ENCODE measurements around the gene CYP1B1. TPM values are rescaled to one million over a fixed set of nuclear protein-coding genes. Genes with fewer than 3 reads are reported as not detected.

The CYP1B1 gene
- total RNA-seq, 1 donor from 2014 or later = 17.5 TPM

GRCh38 chr2:38099099-38100028, 23.4 kb upstream of the CYP1B1 start:
- DNase-seq (ENCODE audit: low read depth) = no peak
- peak overlapping the region; percentile 30 for H3K4me3 ChIP-seq (ENCODE audit: low read depth, low read length)
- TF ChIP-seq, protein P1, sequence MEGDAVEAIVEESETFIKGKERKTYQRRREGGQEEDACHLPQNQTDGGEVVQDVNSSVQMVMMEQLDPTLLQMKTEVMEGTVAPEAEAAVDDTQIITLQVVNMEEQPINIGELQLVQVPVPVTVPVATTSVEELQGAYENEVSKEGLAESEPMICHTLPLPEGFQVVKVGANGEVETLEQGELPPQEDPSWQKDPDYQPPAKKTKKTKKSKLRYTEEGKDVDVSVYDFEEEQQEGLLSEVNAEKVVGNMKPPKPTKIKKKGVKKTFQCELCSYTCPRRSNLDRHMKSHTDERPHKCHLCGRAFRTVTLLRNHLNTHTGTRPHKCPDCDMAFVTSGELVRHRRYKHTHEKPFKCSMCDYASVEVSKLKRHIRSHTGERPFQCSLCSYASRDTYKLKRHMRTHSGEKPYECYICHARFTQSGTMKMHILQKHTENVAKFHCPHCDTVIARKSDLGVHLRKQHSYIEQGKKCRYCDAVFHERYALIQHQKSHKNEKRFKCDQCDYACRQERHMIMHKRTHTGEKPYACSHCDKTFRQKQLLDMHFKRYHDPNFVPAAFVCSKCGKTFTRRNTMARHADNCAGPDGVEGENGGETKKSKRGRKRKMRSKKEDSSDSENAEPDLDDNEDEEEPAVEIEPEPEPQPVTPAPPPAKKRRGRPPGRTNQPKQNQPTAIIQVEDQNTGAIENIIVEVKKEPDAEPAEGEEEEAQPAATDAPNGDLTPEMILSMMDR (conservative IDR thresholded peaks at IDR 0.05; ENCODE audit: low read depth, low read length) = no peak

- TF ChIP-seq, protein P1 (conservative IDR thresholded peaks at IDR 0.05; ENCODE audit: low read depth, low read length) = no peak
- peak overlapping the region; percentile 30 for H3K4me3 ChIP-seq (ENCODE audit: low read depth, low read length)
- no peak for DNase-seq (ENCODE audit: low read depth)
Observed at GRCh38 chr2:38098421-38099098, 22.6 kb upstream of the CYP1B1 start.

- no peak overlapping the region for H3K4me3 ChIP-seq (ENCODE audit: low read depth, low read length)
- TF ChIP-seq, protein P1 (conservative IDR thresholded peaks at IDR 0.05; ENCODE audit: low read depth, low read length) = no peak
- no peak for DNase-seq (ENCODE audit: low read depth)
Observed at GRCh38 chr2:38097988-38098385, 22.0 kb upstream of the CYP1B1 start.

GRCh38 chr2:38097258-38097987, 21.5 kb upstream of the CYP1B1 start:
- TF ChIP-seq, protein P1 (conservative IDR thresholded peaks at IDR 0.05; ENCODE audit: low read depth, low read length) = no peak
- no peak for DNase-seq (ENCODE audit: low read depth)
- no peak overlapping the region for H3K4me3 ChIP-seq (ENCODE audit: low read depth, low read length)

GRCh38 chr2:38095996-38096861, 20.3 kb upstream of the CYP1B1 start:
- TF ChIP-seq, protein P1 (conservative IDR thresholded peaks at IDR 0.05; ENCODE audit: low read depth, low read length) = no peak
- DNase-seq (ENCODE audit: low read depth) = no peak

More at GRCh38 chr2:38095996-38096861, 20.3 kb upstream of the CYP1B1 start:
- no peak overlapping the region for H3K4me3 ChIP-seq (ENCODE audit: low read depth, low read length)

All from epithelial cell of proximal tubule (primary cell).